Globus pallidus (tissue), 1 donor: ENCODE measurements around the gene GABRR3.
"Not testable (repeated sequence)": the region's sequence is repeated elsewhere in the genome, so short reads cannot be mapped to it uniquely, and the experiment has no call there.

ENCODE experiments used
- DNase-seq: peaks from one replicate; pipeline ENCODE4 v3.0.0-alpha.2; 2015; ENCODE audit warnings: low spot score

The GABRR3 gene

GRCh38 chr3:98021830-98022560, 13.1 kb downstream of the GABRR3 start:
- DNase-seq: no peak

GRCh38 chr3:98020412-98020811, 14.7 kb downstream of the GABRR3 start:
- no peak for DNase-seq

GRCh38 chr3:98018301-98018700, 16.8 kb downstream of the GABRR3 start:
- no peak for DNase-seq

- DNase-seq: no peak
Measured at GRCh38 chr3:98014268-98014585, 20.9 kb downstream of the GABRR3 start.

GRCh38 chr3:98013411-98014267, 21.5 kb downstream of the GABRR3 start:
- no peak for DNase-seq

GRCh38 chr3:98012979-98013378, 22.1 kb downstream of the GABRR3 start:
- DNase-seq: no peak

GRCh38 chr3:98010883-98011449, 24.1 kb downstream of the GABRR3 start:
- not testable (repeated sequence) for DNase-seq

GRCh38 chr3:98010194-98010882, 24.8 kb downstream of the GABRR3 start:
- DNase-seq: no peak

- DNase-seq: no peak
Measured at GRCh38 chr3:98008855-98009254, 26.3 kb downstream of the GABRR3 start.

- no peak for DNase-seq
Measured at GRCh38 chr3:98005438-98005837, 29.7 kb downstream of the GABRR3 start.

GRCh38 chr3:98004721-98005120, 30.4 kb downstream of the GABRR3 start:
- no peak for DNase-seq

- no peak for DNase-seq
Measured at GRCh38 chr3:98003306-98003969, 31.7 kb downstream of the GABRR3 start.

GRCh38 chr3:98002717-98003116, 32.4 kb downstream of the GABRR3 start:
- no peak for DNase-seq

GRCh38 chr3:97999994-98000393, 35.1 kb downstream of the GABRR3 start:
- no peak for DNase-seq

GRCh38 chr3:97999103-97999502, 36.0 kb downstream of the GABRR3 start:
- DNase-seq: no peak

- no peak for DNase-seq
Measured at GRCh38 chr3:97996988-97997387, 38.1 kb downstream of the GABRR3 start.

- no peak for DNase-seq
Measured at GRCh38 chr3:97994328-97994945, 40.7 kb downstream of the GABRR3 start.

- DNase-seq: no peak
Measured at GRCh38 chr3:97993526-97993925, 41.6 kb downstream of the GABRR3 start.

- no peak for DNase-seq
Measured at GRCh38 chr3:97992547-97993173, 42.5 kb downstream of the GABRR3 start.

- DNase-seq: no peak
Measured at GRCh38 chr3:97991293-97991682, 43.8 kb downstream of the GABRR3 start.
